HepG2 (cell line): ENCODE data around the gene TTLL11. TPM values are rescaled to one million over a fixed set of nuclear protein-coding genes. Genes with fewer than 3 reads are reported as not detected.

ENCODE experiments used
- ATAC-seq: fragments of 200-7000 bp; cut with Tn5 transposase; 3 replicates; pipeline ENCODE4 v1.9.1; 2020; ENCODE audit warnings: mild to moderate bottlenecking, moderate library complexity
- BruUV-seq: library from RNA; stranded (reverse); fragments of 400-500 nt; replicated peaks from 2 replicates; lab custom pipeline; 2021; lab: Mats Ljungman, UMichigan
- CTCF ChIA-PET: fragments of 300-600 bp; formaldehyde crosslinking; extraction: SDS; loops from one replicate; lab custom pipeline; 2021; ENCODE audit warnings: low total read pairs, inconsistent platforms, low intra/inter-chr PET ratio; lab: Yijun Ruan, JAX
- POLR2A ChIA-PET: fragments of 350-600 bp; sonication (Branson Sonifier 250); formaldehyde crosslinking; loops from one replicate; lab custom pipeline; 2020; ENCODE audit warnings: antibody characterized with exemption, inconsistent platforms; lab: Yijun Ruan, JAX
- DNase-seq: peaks from one replicate; pipeline ENCODE4 v3.0.0-alpha.2; 2015; ENCODE audit warnings: low spot score
- FAIRE-seq: peaks from 3 replicates; lab custom pipeline; 2011; peaks lifted over from hg19 to GRCh38; lab: Jason Lieb, UNC
- H2AFZ ChIP-seq: one replicate; pipeline ENCODE4 v1.6.1; 2011; ENCODE audit warnings: low read length, inconsistent platforms
- H3K27ac ChIP-seq: fragments of 300-600 bp; 3 replicates; pipeline ENCODE4 v1.8.0; 2011; ENCODE audit warnings: mixed run types, mild to moderate bottlenecking, mixed read lengths, low read length, inconsistent platforms; ENCODE audit not compliant: insufficient read depth; ENCODE audit errors: extremely low read length
- H3K27me3 ChIP-seq, 2 experiments: fragments of 200-600 bp in 1 of 2; 2 replicates in 1 of 2; 3 replicates in 1 of 2; pipeline versions ENCODE4 v1.6.0 to v1.8.0; 2011; ENCODE audit warnings: low read length in 2 of 2, mild to moderate bottlenecking in 2 of 2, moderate library complexity in 2 of 2, inconsistent platforms in 1 of 2; ENCODE audit not compliant: insufficient read depth in 2 of 2, control insufficient read depth in 1 of 2
- H3K36me3 ChIP-seq, 2 experiments: fragments of 200-600 bp in 1 of 2; replicated peaks in 1 of 2; 2 replicates in 1 of 2; 3 replicates in 1 of 2; pipeline versions ENCODE4 v1.5.1 to v1.8.0; 2011; ENCODE audit warnings: low read length in 2 of 2, inconsistent platforms in 1 of 2; ENCODE audit not compliant: insufficient read depth in 2 of 2, control insufficient read depth in 1 of 2
- H3K4me1 ChIP-seq: 2 replicates; pipeline ENCODE4 v1.5.1; 2012; ENCODE audit warnings: low read length, inconsistent platforms; ENCODE audit not compliant: insufficient read depth
- H3K4me2 ChIP-seq: 2 replicates; pipeline ENCODE4 v1.6.0; 2011; ENCODE audit warnings: low read depth, low read length, inconsistent platforms
- H3K4me3 ChIP-seq, 3 experiments: fragments of 200-600 bp in 1 of 3; sonication (generic), shearing (Covaris generic) in 1 of 3; replicated peaks in 1 of 3; 2 replicates each; pipeline ENCODE4 v1.5.1; 2011 to 2016; ENCODE audit warnings: low read length in 3 of 3, inconsistent platforms in 2 of 3, low read depth in 2 of 3, mild to moderate bottlenecking in 2 of 3, control low read depth in 1 of 3, mixed read lengths in 1 of 3; ENCODE audit not compliant: insufficient read depth in 1 of 3
- H3K79me2 ChIP-seq: one replicate; pipeline ENCODE4 v1.6.1; 2011; ENCODE audit warnings: low read length, inconsistent platforms; ENCODE audit not compliant: insufficient read depth
- H3K9ac ChIP-seq: 2 replicates; pipeline ENCODE4 v1.6.0; 2011; ENCODE audit warnings: mild to moderate bottlenecking, low read depth, low read length, inconsistent platforms; ENCODE audit not compliant: insufficient read depth
- H3K9me3 ChIP-seq: 2 replicates; pipeline ENCODE4 v1.5.1; 2012; ENCODE audit warnings: mild to moderate bottlenecking, low read length
- H4K20me1 ChIP-seq: 2 replicates; pipeline ENCODE4 v1.6.0; 2011; ENCODE audit warnings: inconsistent platforms, mild to moderate bottlenecking, low read length, moderate library complexity; ENCODE audit not compliant: insufficient read depth
- CREBL2 ChIP-seq: sonication (generic); formaldehyde crosslinking; IDR thresholded peaks from 2 replicates; pipeline ENCODE4 v1.8.1; 2023; ENCODE audit warnings: missing genetic modification reagents, mild to moderate bottlenecking, borderline replicate concordance
- IRX3 ChIP-seq: sonication (generic); formaldehyde crosslinking; IDR thresholded peaks from 2 replicates; pipeline ENCODE4 v1.8.1; 2023; ENCODE audit warnings: mild to moderate bottlenecking, low read depth, missing genetic modification reagents, borderline replicate concordance
- MAFK ChIP-seq, 2 experiments: IDR thresholded peaks in 1 of 2; conservative IDR thresholded peaks in 1 of 2; 2 replicates each; pipeline ENCODE4 v1.6.1; 2011; ENCODE audit warnings: improper control_type of control experiment in 2 of 2, low read length in 2 of 2
- RNF2 ChIP-seq: fragments of 450-650 bp; conservative IDR thresholded peaks from 2 replicates; pipeline ENCODE4 v1.6.1; 2016; ENCODE audit warnings: low read depth
- ZKSCAN8 ChIP-seq: IDR thresholded peaks from 2 replicates; pipeline ENCODE4 v1.6.1; 2016; ENCODE audit warnings: borderline replicate concordance, missing genetic modification reagents, missing compliant biosample characterization
- ZNF121 ChIP-seq: sonication (generic); formaldehyde crosslinking; IDR thresholded peaks from 2 replicates; pipeline ENCODE4 v1.5.0; 2020; ENCODE audit warnings: mild to moderate bottlenecking, missing genetic modification reagents
- WGBS: methylation state at CpG from one replicate; pipeline ENCODE4 v1.1.6; 2017; ENCODE audit warnings: low lambda C conversion rate; 5-methylcytosine and 5-hydroxymethylcytosine counted together
- in situ Hi-C: cut with HindIII; loops from 2 replicates; pipeline ENCODE4 v1.10.0; 2017; ENCODE audit warnings: low pct_unique_long_range_greater_than_20kb; ENCODE audit not compliant: extremely low pct_ligation_motif_present
- intact Hi-C: fragments of 100-400 bp; cut with micrococcal nuclease; formaldehyde crosslinking; loops from one replicate; pipeline ENCODE4 v1.10.0; 2022; ENCODE audit not compliant: unreplicated experiment
- polyA plus RNA-seq, 8 experiments: library from polyadenylated mRNA; depleted of rRNA in 3 of 8; stranded (reverse) in 7 of 8; unstranded in 1 of 8; fragments of >200 nt; fragmentation: Illumina TruSeq in 4 of 8; extraction: Trizol in 4 of 8; gene quantifications; 2 replicates each; pipeline versions ENCODE4 v1.2.1 to v1.2.3, GENCODE V29; 2011 to 2016; ENCODE audit warnings: low read depth in 4 of 8, missing spikeins in 1 of 8, mixed read lengths in 1 of 8; ENCODE audit not compliant: insufficient read depth in 1 of 8
- total RNA-seq, 5 experiments: library from RNA; depleted of rRNA; stranded (reverse); fragments of >200 nt; fragmentation: Illumina TruSeq; extraction: Trizol; gene quantifications; 2 replicates each; pipeline ENCODE4 v1.2.3, GENCODE V29; 2016; ENCODE audit warnings: low read depth in 1 of 5

TTLL11 gene
- total and polyA plus RNA-seq, 2 of the 13 experiments (the other 11 are each of a cell fraction or from before 2014, with no cell fraction given): 4.5 to 5.2 TPM

GRCh38 chr9:121778252-121779225 is 314.6 kb downstream of the TTLL11 start (continued):
- no peak for TF ChIP-seq CREBL2 (CRISPR knock-in tag)
- no peak for TF ChIP-seq ZNF121
- no peak for TF ChIP-seq ZKSCAN8 (CRISPR knock-in tag)
- TF ChIP-seq IRX3 (CRISPR knock-in tag): no peak

DNA sequence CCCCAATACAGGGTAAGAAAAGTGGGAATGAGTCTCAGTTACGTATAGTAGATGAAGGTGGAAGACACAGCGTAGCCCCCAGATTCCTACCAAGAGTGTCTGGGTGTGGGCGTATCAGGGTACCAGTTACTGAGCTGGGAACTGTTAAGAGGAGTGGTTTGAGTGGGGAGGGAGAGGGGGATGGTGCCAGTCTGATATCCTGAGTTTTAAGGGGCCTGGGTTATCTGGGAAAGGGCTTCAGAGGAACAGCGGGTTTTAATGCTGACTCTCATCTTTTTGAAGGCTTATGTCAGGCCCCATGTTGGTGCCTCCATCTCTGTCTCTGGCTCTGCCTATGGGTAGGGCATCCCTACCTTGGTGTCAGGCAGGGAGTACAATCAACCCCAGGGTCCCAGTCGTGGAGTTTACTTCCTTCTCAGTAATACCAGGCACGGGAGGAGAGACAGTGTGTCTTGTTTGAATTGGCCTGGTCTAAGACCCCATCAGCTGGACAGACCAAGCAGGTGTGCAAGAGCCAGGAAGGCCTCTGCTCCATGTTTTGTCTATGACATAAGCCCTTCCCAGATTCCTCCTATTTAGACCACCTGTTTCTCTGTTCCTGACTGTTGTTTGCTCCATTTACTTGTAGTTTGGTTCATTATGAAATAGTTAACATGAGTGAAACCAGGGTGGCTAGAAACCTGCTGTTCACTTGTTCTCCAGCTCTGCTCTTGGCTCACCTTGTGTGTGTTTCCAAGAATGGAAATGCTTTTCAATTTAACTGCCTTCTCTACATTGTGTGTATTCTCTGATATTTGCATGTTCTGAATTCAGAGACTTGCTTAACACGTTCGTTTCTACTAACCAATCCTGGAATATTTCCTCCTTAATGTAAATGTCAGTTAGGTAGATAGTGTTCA is 316.1 kb downstream of the TTLL11 start:
- BruUV-seq: no TSS peak
- 94% methylated on average over 7 of the region's 8 CpGs for WGBS
- no peaks in the 10 kb centered on the region for H3K4me1 ChIP-seq
- TF ChIP-seq RNF2: no peak
- TF ChIP-seq MAFK (conservative IDR thresholded peaks at IDR 0.05 in 1 of 2, IDR thresholded peaks at IDR 0.05 in 1 of 2; ENCODE audit: low read length in 2 of 2): peak; percentile 58 to 60; a peak in 3 of 4 replicates
- FAIRE-seq (no peak), DNase-seq (no peak), ATAC-seq (no peak)
- H4K20me1 ChIP-seq: no peaks in the 10 kb centered on the region
- intact Hi-C loops (no loop called here), in situ Hi-C loops (no loop called here)
- H3K27me3 ChIP-seq: no peaks in the 10 kb centered on the region
- no peak overlapping the region for H3K27ac ChIP-seq
- no peaks in the 10 kb centered on the region for H3K9me3 ChIP-seq
- H2AFZ ChIP-seq: no peak overlapping the region
- H3K4me3 ChIP-seq: no peak overlapping the region
- peaks cover 43 to 90% of the 10 kb centered on the region in 2 experiments for H3K36me3 ChIP-seq
- no peak overlapping the region for H3K4me2 ChIP-seq
- H3K79me2 ChIP-seq: no peaks in the 10 kb centered on the region
- POLR2A ChIA-PET: no interaction called here
- no peak overlapping the region for H3K9ac ChIP-seq
- CTCF ChIA-PET: no interaction called here
